Measurements from ENCODE around the gene CRYBG1.

- no peak for TF ChIP-seq CTCF (IDR thresholded peaks at IDR 0.05; ENCODE audit: poor library complexity)
- no peak for TF ChIP-seq EZH2phosphoT487 (IDR thresholded peaks at IDR 0.05; ENCODE audit: low read depth, severe bottlenecking, unreplicated experiment)
These were observed 129.5 kb downstream of the CRYBG1 start for GRCh38 chr6:106490030-106490429.
